ES-I3 (cell line): ENCODE data around the gene ARHGAP10.

Experiments used
- H3K36me3 ChIP-seq: 2 replicates; pipeline ENCODE4 v1.6.1; 2013; ENCODE audit warnings: mild to moderate bottlenecking, low read length, control low read depth, moderate library complexity; ENCODE audit not compliant: insufficient read depth
- H3K4me1 ChIP-seq: 2 replicates; pipeline ENCODE4 v1.6.1; 2013; ENCODE audit warnings: mild to moderate bottlenecking, control low read depth, low read length; ENCODE audit not compliant: insufficient read depth
- H3K9ac ChIP-seq: 2 replicates; pipeline ENCODE4 v1.6.1; 2013; ENCODE audit warnings: low read depth, mild to moderate bottlenecking, low read length, moderate library complexity
- H3K9me3 ChIP-seq: 2 replicates; pipeline ENCODE4 v1.6.1; 2013; ENCODE audit warnings: mild to moderate bottlenecking, low read length, moderate library complexity; ENCODE audit not compliant: control insufficient read depth, insufficient read depth

Gene ARHGAP10

DNA sequence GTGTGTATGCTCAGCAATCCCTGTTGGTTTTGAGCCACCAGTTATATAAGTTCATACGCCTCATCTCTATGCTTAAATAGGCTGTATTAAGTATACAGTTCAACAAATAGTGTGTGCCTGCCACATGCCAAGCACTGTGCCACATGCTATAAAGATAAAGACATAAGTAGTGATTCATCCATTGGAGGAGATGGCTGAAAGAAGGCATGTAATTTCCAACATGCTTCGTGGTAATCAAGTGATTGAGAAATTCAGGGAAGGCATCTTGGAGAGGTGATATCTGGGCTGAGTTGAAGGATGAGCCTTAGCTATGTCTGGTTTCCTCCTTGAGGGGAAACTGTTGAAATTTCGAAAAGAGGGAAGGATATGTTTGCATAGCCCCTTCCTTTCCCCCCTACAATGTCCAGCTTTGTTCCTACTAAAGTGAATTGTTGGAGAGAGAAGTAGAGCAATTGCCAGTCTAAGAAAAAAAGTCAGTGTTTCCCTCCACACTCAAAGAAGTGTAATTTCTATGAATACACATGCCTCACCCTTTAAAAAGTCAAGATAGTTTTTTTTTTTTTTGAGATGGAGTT is 96.5 kb downstream of the ARHGAP10 start:
- Histone ChIP-seq H3K4me1 (peaks cover 11% of the 10 kb centered on the region), H3K9me3 (no peaks in the 10 kb centered on the region; the same call in 1 of the 2 replicates), H3K9ac (no peak overlapping the region), H3K36me3 (no peaks in the 10 kb centered on the region; the same call in 1 of the 2 replicates)

DNA sequence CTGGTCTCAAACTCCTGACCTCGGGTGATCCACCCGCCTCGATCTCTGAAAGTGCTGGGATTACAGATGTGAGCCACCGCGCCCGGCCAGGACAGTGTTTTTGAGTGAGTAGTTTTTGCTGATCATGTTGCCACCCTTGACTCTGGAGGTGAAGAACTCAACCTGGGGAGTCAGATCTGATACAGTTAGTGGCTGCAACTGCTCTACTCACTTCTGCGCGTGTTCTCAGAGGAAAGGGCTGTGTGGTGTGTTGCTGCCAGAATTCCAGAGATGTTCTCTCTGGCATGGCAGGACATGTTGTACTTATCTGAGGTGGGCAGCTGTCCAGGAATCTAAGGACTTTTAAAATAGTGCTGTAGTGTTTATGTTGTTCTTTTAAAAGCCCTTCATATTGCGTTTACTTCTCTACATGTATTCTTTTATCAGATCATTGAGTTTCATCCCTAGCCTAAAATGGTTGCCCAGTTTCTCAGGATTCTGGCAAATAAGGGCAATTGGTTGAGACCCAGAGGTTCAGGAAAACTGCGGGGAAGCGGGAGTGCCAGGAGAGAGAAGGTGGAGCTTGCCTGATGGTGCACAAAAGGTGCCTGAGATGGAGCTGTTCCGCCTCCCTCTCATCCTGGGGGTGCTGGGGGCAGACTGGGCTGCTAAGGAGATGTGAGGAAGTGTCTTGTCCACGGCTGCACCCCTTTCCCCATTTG is 97.7 kb downstream of the ARHGAP10 start:
- no peaks in the 10 kb centered on the region for H3K36me3 ChIP-seq
- H3K4me1 ChIP-seq = peaks cover 11% of the 10 kb centered on the region
- no peak overlapping the region for H3K9ac ChIP-seq
- H3K9me3 ChIP-seq = no peaks in the 10 kb centered on the region; the same call in 1 of the 2 replicates

DNA sequence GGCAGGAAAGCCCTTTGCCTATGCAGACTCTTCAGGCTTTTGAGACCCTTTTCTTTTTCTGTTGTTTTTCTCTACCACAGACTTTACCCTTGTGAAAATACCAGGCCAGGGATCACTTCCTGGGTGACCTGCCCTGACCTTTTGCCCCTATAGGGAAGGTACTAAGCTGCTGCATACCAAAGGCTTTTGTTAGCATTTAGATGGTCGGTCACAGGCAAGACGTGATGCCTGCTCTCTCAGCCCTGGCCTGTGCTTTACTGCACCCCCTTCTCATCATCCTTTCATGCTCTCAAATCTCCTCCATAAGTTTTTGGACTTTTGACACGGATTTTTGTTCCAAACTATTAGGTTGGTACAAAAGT is 98.2 kb downstream of the ARHGAP10 start:
- Histone ChIP-seq H3K9me3 (no peaks in the 10 kb centered on the region; the same call in 1 of the 2 replicates), H3K36me3 (no peaks in the 10 kb centered on the region), H3K9ac (no peak overlapping the region), H3K4me1 (peaks cover 15% of the 10 kb centered on the region)

DNA sequence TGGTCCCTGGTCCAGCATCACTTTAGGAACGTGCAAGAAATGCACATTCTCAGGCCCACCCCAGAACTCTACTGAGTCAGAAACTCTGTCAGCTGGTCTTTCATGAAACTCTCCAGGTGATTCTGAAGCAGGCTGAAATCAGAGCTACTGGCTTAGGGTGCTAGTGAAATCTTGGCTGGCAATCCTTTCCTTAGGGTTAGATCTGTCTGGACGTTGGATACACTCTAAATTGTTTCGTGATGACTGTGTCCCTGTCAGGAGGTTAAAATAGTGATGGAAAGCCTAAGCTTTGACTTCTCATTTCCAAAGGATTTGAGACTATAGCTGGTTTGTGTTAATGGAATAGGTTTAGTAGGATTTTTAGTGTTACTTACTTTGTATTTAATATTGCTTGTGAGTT is 99.1 kb downstream of the ARHGAP10 start:
- H3K4me1 ChIP-seq = peaks cover 16% of the 10 kb centered on the region
- no peaks in the 10 kb centered on the region for H3K36me3 ChIP-seq
- H3K9ac ChIP-seq = no peak overlapping the region
- H3K9me3 ChIP-seq = no peaks in the 10 kb centered on the region; the same call in 1 of the 2 replicates

DNA sequence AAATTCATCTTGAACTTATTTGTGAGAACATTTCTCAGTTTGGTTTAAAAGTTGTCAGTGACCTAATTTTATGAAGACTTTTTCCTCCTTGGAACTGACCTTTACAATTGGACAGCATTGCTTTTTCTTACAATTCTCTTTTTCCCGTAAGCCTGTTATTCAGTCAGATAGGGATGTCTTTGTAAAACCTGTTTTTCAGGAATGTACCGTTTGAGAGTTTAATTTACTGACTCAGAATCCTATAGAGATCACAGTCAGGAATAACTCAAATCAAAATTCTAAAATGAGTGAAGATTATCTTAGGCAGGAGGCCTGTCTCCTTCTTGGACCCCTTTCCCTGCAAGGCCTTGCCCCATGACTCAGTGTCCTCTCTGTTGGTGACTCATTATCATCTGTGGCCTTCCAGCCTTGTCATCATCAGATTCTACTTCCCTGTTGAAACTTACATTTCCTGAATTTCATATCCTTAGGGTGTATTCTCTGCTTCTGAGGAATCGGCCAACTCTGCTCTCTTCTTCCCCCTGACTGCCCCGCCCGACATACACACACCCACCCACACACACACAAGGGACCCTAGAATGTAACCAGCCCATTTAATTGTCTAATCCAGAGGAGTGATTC is 99.8 kb downstream of the ARHGAP10 start:
- Histone ChIP-seq H3K36me3 (no peaks in the 10 kb centered on the region), H3K9me3 (no peaks in the 10 kb centered on the region; the same call in 1 of the 2 replicates), H3K9ac (no peak overlapping the region), H3K4me1 (peaks cover 16% of the 10 kb centered on the region)

DNA sequence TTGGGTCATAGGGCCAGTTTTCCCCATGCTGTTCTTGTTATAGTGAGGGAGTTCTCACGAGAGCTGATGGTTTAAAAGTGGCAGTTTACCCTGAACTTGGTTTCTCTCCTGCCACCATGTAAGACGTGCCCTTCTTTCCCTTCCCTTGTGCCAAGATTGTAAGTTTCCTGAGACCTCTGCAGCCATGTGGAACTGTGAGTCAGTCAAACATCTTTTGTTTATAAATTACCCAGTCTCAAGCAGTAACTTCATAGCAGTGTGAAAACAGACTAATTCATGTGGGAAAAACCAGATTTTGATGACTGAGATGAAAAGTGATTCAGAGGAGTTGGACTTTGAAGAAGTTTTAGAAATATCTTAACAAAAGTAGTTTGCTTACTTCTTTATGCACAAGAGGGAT is 101.4 kb downstream of the ARHGAP10 start:
- Histone ChIP-seq H3K4me1 (peaks cover 16% of the 10 kb centered on the region), H3K9ac (no peak overlapping the region), H3K36me3 (no peaks in the 10 kb centered on the region), H3K9me3 (no peaks in the 10 kb centered on the region; the same call in 1 of the 2 replicates)

DNA sequence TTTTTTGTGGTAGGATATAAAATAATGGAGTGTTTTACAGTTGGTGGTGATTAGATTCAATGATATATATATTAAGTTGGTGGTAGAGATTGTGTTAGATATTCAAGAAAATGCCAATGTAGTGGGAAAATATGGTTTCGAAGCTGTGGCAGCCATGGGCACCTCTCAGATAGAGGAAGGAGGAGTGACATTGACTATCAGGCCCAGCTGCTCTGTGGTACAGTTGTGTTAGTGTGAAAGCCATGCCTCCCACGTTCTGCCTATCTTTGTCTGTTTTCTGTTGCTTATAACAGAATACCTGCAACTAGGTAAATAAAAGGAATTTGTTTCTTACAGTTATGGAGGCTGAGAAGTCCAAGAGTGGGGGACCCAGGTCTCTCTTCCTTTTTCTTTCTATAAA is 101.9 kb downstream of the ARHGAP10 start:
- no peak overlapping the region for H3K9ac ChIP-seq
- H3K36me3 ChIP-seq = no peaks in the 10 kb centered on the region
- no peaks in the 10 kb centered on the region; the same call in 1 of the 2 replicates for H3K9me3 ChIP-seq
- H3K4me1 ChIP-seq = peaks cover 16% of the 10 kb centered on the region

DNA sequence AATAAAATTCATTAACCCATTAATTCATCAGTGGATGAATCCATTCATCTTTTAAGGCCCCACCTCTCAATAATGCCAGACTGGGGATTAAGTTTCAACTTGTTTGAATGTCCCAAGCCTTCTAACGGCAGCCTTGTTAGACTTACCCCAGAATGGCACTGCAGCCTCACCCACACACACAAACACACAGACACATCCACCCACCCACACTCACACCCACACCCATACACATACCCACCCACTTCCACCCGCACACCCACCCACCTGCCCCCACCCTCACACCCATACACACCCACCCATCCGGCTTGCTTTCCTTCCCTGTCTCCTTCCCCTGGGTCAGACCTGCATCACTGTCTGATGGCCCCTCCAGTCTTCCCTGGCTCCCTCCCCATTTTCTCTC is 102.6 kb downstream of the ARHGAP10 start:
- no peak overlapping the region for H3K9ac ChIP-seq
- no peaks in the 10 kb centered on the region for H3K36me3 ChIP-seq
- H3K4me1 ChIP-seq = peaks cover 16% of the 10 kb centered on the region
- H3K9me3 ChIP-seq = no peaks in the 10 kb centered on the region; the same call in 1 of the 2 replicates

DNA sequence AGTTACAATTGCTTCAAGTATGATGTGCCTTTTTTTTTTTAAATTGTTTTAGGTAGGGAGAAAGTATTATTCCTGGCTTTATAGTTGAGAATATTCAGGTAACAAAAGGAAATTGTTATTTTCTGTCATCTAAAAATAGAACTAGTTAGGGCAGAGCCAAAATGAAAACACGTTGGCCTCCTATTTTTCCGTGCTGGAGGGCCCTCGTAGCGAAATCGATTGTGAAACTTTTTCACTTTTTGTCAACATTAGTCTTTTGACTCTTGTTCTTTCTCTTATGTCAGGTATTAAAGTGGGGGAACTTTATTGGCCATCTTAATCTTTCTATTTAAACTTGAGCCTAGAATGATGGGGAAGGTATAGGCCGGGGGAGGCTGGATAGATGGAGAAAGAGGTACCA is 104.9 kb downstream of the ARHGAP10 start:
- Histone ChIP-seq H3K9ac (no peak overlapping the region), H3K4me1 (peaks cover 7% of the 10 kb centered on the region; the same call in 1 of the 2 replicates), H3K9me3 (no peaks in the 10 kb centered on the region; the same call in 1 of the 2 replicates), H3K36me3 (no peaks in the 10 kb centered on the region)

DNA sequence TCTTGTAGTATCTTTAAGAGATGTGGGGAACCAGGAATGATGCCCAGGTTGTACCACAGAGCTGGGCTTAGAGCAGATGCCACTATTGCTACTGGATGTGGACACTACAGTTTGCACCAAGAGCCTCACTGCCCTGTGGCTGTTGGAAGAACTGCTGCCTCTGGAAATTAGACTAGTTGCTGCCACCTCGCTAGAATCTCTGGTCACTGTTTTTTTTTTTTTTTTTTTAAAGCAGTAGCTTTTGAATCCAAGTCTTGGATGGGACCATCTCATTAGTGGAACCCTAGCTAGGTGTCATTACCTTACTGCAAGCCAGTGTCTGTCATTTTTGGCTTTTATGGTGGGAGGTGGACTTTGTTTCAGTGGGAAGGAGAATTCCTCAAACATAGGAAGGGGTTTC is 105.5 kb downstream of the ARHGAP10 start:
- H3K9ac ChIP-seq = no peak overlapping the region
- no peaks in the 10 kb centered on the region for H3K36me3 ChIP-seq
- H3K9me3 ChIP-seq = no peaks in the 10 kb centered on the region; the same call in 1 of the 2 replicates
- peaks cover 6% of the 10 kb centered on the region; the same call in 1 of the 2 replicates for H3K4me1 ChIP-seq

DNA sequence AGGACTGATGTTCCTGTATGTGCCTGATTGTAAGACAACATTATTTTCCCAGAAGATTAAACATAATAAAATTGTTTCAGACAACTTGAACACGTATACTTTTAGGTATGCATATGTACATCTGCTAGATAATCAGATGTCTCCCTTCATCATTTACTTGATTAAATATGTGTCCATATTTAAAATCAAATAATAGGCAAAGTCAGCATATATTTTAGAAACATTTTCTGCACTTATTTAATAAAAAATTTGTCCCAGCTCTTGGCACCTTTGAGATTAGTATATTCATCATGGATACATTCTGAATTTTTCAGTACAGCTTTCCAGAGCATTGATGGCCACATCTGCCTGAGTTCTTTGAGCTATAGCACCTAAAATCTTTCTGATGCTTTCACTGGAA is 106.0 kb downstream of the ARHGAP10 start:
- no peaks in the 10 kb centered on the region; the same call in 1 of the 2 replicates for H3K9me3 ChIP-seq

DNA sequence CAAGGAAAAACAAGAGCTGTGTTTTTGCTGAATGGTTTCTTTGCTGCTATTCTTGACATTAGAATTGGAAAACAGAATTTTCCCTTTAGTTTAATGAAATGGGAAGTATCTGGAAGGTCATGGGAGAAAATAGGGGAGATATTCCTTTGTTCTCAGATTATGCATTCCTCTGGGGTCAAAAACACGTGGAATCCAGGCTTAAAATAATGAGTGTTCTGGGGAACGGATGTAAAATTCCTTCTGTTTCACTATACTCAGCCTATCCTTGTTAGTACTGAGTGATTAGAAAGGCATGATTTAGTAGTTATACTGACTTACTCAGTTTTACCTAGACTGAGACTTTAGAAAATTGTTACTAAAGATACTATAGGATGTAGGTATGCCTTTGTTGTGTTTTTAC is 107.3 kb downstream of the ARHGAP10 start:
- no peaks in the 10 kb centered on the region for H3K9me3 ChIP-seq
- no peaks in the 10 kb centered on the region for H3K36me3 ChIP-seq
- H3K9ac ChIP-seq = no peak overlapping the region
- H3K4me1 ChIP-seq = peaks cover 6% of the 10 kb centered on the region; the same call in 1 of the 2 replicates

More for the DNA sequence above, 106.0 kb downstream of the ARHGAP10 start:
- H3K4me1 ChIP-seq = peaks cover 6% of the 10 kb centered on the region; the same call in 1 of the 2 replicates
- no peaks in the 10 kb centered on the region for H3K36me3 ChIP-seq
- H3K9ac ChIP-seq = no peak overlapping the region

DNA sequence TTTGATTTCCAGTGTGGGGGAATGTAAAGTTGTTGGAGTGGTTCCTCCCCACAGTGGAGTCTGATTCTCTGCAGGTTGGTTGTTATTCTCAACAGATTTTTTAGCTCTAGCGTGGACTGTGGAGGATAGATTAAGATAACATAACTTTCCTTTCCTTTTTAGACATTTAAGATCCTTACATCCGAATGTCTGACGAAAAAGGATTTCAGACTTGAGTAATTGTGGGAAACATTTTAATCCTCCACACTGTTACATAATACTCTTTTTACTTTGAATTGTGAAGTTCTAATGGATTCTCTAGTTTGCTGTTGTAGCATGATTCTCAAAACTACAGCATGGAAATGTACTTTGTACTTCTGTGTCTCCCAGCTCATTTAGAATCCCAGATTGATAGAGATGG is 107.8 kb downstream of the ARHGAP10 start:
- H3K9me3 ChIP-seq = no peaks in the 10 kb centered on the region
- no peak overlapping the region for H3K9ac ChIP-seq
- H3K36me3 ChIP-seq = no peaks in the 10 kb centered on the region
- peaks cover 7% of the 10 kb centered on the region; the same call in 1 of the 2 replicates for H3K4me1 ChIP-seq

DNA sequence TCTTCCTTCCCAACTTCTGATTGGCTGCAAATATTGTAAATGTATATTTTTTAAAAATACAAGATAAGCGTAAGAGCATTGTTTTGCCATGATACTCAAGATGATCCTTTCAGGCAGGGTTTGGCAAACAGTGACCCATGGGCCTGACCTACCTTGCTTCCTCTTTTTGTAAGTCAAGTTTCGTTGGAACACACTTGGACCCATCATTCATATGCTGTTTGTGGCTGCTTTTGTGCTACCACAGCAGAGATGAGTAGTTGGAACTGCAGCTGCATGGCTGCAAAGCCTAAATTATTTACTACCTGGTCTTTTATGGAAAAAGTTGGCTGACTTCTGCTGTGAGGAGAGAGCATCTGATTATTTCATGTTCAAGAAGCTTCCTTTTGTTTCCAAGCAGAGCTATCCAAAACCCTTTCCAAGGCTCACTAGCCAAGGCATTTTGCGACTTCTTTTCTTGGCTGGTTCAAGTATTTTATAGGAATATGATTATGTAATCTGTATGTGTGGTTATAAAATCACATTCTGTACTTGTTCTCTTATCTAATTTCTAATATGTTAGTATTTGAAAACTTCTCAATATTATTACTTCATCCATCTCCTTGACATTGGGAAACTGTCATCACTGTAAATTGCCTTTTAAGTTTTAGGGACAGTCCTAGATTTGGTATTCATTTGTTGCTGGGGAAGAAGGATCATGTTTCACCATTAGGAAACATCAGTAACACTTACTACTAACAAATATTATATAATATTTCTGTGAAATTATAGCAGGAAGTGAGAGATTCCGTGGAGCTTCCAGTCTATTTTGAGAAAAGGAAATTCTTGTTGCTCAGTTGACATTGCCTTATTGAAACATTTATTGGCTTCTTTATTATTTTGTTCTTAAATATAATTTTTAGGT is 109.2 kb downstream of the ARHGAP10 start:
- no peaks in the 10 kb centered on the region for H3K36me3 ChIP-seq
- 0 out of 2 replicates have a peak, but pooled peaks cover 8% of the 10 kb centered on the region for H3K4me1 ChIP-seq
- H3K9ac ChIP-seq = no peak overlapping the region
- no peaks in the 10 kb centered on the region for H3K9me3 ChIP-seq
